Measurements from ENCODE around the gene MB. TPM values are rescaled to one million over a fixed set of nuclear protein-coding genes. Genes with fewer than 3 reads are reported as not detected.

MB gene
- total RNA-seq, 2 donors from 2014 or later, result 1.4 to 2.6 TPM

DNA sequence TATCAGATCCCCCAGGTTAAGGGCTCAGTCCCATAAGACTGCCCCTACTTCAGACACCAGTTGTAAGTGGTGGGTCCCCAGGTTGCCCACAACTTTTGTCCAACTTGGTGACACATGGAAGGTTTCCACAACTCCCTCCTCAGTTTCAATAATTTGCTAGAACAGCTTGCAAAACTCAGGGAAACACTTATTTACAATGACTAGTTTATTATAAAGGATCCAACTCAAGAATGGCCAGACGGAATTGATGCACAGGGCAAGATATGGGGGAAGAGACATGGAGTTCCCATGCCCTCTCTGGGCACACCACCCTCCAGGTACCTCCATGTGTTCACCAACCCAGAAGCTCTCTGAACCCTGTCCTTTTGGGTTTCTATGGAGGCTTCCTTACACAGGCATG is 36.7 kb upstream of the MB start:
- Mint-ChIP-seq H3K27me3 (ENCODE audit: insufficient read depth) (peaks cover 46% of the 10 kb centered on the region), H3K4me1 (no peaks in the 10 kb centered on the region), H3K9me3 (peaks cover 11% of the 10 kb centered on the region), H3K27ac (no peak overlapping the region), H3K4me3 (no peak overlapping the region), H3K36me3 (ENCODE audit: low read depth) (no peaks in the 10 kb centered on the region)
- peaks cover 7% of the 10 kb centered on the region for H3K27me3 ChIP-seq (ENCODE audit: control insufficient read depth, insufficient read depth, low read length, poor library complexity, severe bottlenecking)
- no peaks in the 10 kb centered on the region for H3K36me3 ChIP-seq (ENCODE audit: control insufficient read depth, insufficient read depth, low read length)
- no peak overlapping the region for H3K9ac ChIP-seq (ENCODE audit: extremely low read depth, low read length, poor library complexity, severe bottlenecking)
- WGBS, 2 experiments (ENCODE audit: insufficient coverage in 1 of 2, insufficient read length in 1 of 2), result 88% methylated on average over 1 of the region's 1 CpG; no CpG with 5 or more reads in 1 of the 2 experiments
- H3K4me1 ChIP-seq (ENCODE audit: control insufficient read depth, insufficient read depth, low read length), result no peaks in the 10 kb centered on the region
- no peak overlapping the region for H3K4me3 ChIP-seq (ENCODE audit: low read length)
- peaks cover 17% of the 10 kb centered on the region for H3K9me3 ChIP-seq (ENCODE audit: control insufficient read depth, low read length)
- TF ChIP-seq, protein P1, sequence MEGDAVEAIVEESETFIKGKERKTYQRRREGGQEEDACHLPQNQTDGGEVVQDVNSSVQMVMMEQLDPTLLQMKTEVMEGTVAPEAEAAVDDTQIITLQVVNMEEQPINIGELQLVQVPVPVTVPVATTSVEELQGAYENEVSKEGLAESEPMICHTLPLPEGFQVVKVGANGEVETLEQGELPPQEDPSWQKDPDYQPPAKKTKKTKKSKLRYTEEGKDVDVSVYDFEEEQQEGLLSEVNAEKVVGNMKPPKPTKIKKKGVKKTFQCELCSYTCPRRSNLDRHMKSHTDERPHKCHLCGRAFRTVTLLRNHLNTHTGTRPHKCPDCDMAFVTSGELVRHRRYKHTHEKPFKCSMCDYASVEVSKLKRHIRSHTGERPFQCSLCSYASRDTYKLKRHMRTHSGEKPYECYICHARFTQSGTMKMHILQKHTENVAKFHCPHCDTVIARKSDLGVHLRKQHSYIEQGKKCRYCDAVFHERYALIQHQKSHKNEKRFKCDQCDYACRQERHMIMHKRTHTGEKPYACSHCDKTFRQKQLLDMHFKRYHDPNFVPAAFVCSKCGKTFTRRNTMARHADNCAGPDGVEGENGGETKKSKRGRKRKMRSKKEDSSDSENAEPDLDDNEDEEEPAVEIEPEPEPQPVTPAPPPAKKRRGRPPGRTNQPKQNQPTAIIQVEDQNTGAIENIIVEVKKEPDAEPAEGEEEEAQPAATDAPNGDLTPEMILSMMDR (conservative IDR thresholded peaks at IDR 0.05), result no peak
- no peak for DNase-seq
- H3K27ac ChIP-seq (ENCODE audit: low read depth, low read length), result no peak overlapping the region

DNA sequence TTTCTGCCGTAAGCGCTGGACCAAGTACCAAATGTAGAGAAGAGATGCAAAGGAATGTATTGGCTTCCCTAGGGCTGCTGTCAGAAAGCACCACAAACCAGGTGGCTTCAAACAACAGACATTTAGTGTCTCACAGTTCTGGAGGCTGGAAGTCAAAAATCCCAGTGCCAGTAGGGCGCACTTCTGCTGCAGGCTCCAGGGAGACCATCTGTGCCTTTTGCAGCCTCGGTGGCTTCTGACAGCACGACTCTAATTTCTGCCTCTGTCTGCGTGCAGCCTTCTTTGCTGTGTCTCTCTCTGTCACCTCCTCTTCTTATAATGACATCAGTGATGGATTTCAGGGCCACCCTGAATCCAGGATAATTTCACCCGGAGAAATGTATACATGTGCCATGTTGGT is 34.0 kb upstream of the MB start:
- Histone ChIP-seq H3K4me3 (ENCODE audit: low read length) (no peak overlapping the region), H3K4me1 (ENCODE audit: control insufficient read depth, insufficient read depth, low read length) (no peaks in the 10 kb centered on the region), H3K9ac (ENCODE audit: extremely low read depth, low read length, poor library complexity, severe bottlenecking) (no peak overlapping the region), H3K36me3 (ENCODE audit: control insufficient read depth, insufficient read depth, low read length) (no peaks in the 10 kb centered on the region), H3K27ac (ENCODE audit: low read depth, low read length) (no peak overlapping the region), H3K27me3 (ENCODE audit: control insufficient read depth, insufficient read depth, low read length, poor library complexity, severe bottlenecking) (peaks cover 7% of the 10 kb centered on the region), H3K9me3 (ENCODE audit: control insufficient read depth, low read length) (peaks cover 17% of the 10 kb centered on the region)
- H3K4me3 Mint-ChIP-seq, result no peak overlapping the region
- no peak overlapping the region for H3K27ac Mint-ChIP-seq
- H3K9me3 Mint-ChIP-seq, result peaks cover 7% of the 10 kb centered on the region
- WGBS, 2 experiments (ENCODE audit: insufficient coverage in 1 of 2, insufficient read length in 1 of 2), result 94 to 99% methylated on average over 6 to 7 of the region's 7 CpGs
- no peaks in the 10 kb centered on the region for H3K36me3 Mint-ChIP-seq (ENCODE audit: low read depth)
- peaks cover 4% of the 10 kb centered on the region for H3K4me1 Mint-ChIP-seq
- TF ChIP-seq, protein P1 (conservative IDR thresholded peaks at IDR 0.05), result no peak
- no peak for DNase-seq
- peaks cover 22% of the 10 kb centered on the region for H3K27me3 Mint-ChIP-seq (ENCODE audit: insufficient read depth)

DNA sequence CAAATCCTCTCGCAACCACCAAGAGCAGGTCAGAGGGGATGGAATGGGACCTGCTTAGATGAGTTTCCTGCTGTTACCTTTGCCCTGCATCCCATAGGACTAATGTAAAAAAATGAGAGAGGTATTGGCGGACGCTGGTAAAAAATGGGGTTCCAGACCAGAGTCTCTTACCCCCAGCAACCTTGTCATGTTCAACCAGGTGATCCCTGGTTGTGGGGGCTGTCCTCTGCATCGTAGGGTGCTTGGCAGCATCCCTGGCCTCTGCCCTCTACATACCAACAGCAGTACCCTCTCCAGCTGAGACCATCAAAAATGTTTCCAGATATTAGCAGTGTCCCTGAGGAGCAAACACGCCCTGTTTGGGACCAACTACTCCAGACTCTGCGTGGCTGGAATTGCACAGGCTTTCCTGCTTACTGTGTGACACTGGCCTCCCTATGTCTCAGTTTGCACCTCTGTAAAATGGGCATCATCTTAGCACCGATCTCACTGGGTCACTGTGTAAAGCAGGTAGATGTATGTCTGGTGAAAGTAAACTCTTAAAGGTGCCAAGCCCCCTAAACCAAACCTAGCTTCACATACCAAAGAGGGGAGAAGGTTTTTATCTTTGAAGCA is 32.6 kb upstream of the MB start:
- Mint-ChIP-seq H3K36me3 (ENCODE audit: low read depth) (no peaks in the 10 kb centered on the region), H3K4me1 (peaks cover 4% of the 10 kb centered on the region), H3K27me3 (ENCODE audit: insufficient read depth) (peaks cover 14% of the 10 kb centered on the region), H3K9me3 (peaks cover 7% of the 10 kb centered on the region), H3K27ac (no peak overlapping the region), H3K4me3 (no peak overlapping the region)
- Histone ChIP-seq H3K27ac (ENCODE audit: low read depth, low read length) (no peak overlapping the region), H3K4me3 (ENCODE audit: low read length) (no peak overlapping the region), H3K9ac (ENCODE audit: extremely low read depth, low read length, poor library complexity, severe bottlenecking) (no peak overlapping the region), H3K9me3 (ENCODE audit: control insufficient read depth, low read length) (peaks cover 5% of the 10 kb centered on the region), H3K4me1 (ENCODE audit: control insufficient read depth, insufficient read depth, low read length) (no peaks in the 10 kb centered on the region), H3K36me3 (ENCODE audit: control insufficient read depth, insufficient read depth, low read length) (no peaks in the 10 kb centered on the region), H3K27me3 (ENCODE audit: control insufficient read depth, insufficient read depth, low read length, poor library complexity, severe bottlenecking) (peaks cover 7% of the 10 kb centered on the region)
- TF ChIP-seq, protein P1 (conservative IDR thresholded peaks at IDR 0.05), result no peak
- no peak for DNase-seq
- 92% methylated on average over 6 to 7 of the region's 7 CpGs for WGBS, 2 experiments (ENCODE audit: insufficient coverage in 1 of 2, insufficient read length in 1 of 2)

All from endodermal cell (in vitro differentiated cells).